OCI-LY7 (cell line): ENCODE results near the gene HIGD2A. TPM values are rescaled to one million over a fixed set of nuclear protein-coding genes. Genes with fewer than 3 reads are reported as not detected.

Source experiments
- Bru-seq: library from RNA; stranded (reverse); fragments of 400-500 nt; gene quantifications from one replicate; lab custom pipeline; 2021; lab: Mats Ljungman, UMichigan
- BruChase-seq, 2 experiments: library from RNA; stranded (reverse); fragments of 400-500 nt; gene quantifications; one replicate each; lab custom pipeline; 2021; lab: Mats Ljungman, UMichigan
- BruUV-seq: library from RNA; stranded (reverse); fragments of 400-500 nt; replicated peaks from 2 replicates; lab custom pipeline; 2021; lab: Mats Ljungman, UMichigan
- CTCF ChIA-PET: fragments of 300-600 bp; sonication (Branson Sonifier 250); formaldehyde crosslinking; loops from one replicate; lab custom pipeline; 2022; ENCODE audit warnings: antibody characterized with exemption; ENCODE audit not compliant: unreplicated experiment; lab: Charles Lee
- POLR2A ChIA-PET: fragments of 300-600 bp; sonication (Branson Sonifier 250); formaldehyde crosslinking; loops from one replicate; lab custom pipeline; 2022; ENCODE audit warnings: antibody characterized with exemption; lab: Charles Lee
- DNase-seq: peaks from one replicate; pipeline ENCODE4 v3.0.0-alpha.2; 2015; ENCODE audit warnings: low spot score
- H2AFZ ChIP-seq: fragments of 200-600 bp; sonication (generic), shearing (Covaris generic); 2 replicates; pipeline ENCODE4 v1.6.1; 2014; ENCODE audit warnings: mild to moderate bottlenecking, antibody characterized with exemption, low read length, moderate library complexity
- H3K27ac ChIP-seq: fragments of 200-600 bp; sonication (generic); 2 replicates; pipeline ENCODE4 v1.5.1; 2014; ENCODE audit warnings: mixed run types, low read depth, mild to moderate bottlenecking, moderate library complexity, low read length, inconsistent platforms; ENCODE audit not compliant: poor library complexity, severe bottlenecking
- H3K36me3 ChIP-seq: fragments of 200-600 bp; sonication (generic); 2 replicates; pipeline ENCODE4 v1.6.1; 2014; ENCODE audit warnings: mild to moderate bottlenecking, antibody characterized with exemption, low read length, moderate library complexity, mixed read lengths; ENCODE audit not compliant: insufficient read depth
- H3K4me1 ChIP-seq: fragments of 200-600 bp; sonication (generic); 2 replicates; pipeline ENCODE4 v1.5.1; 2014; ENCODE audit warnings: mild to moderate bottlenecking, low read length; ENCODE audit not compliant: insufficient read depth, poor library complexity, severe bottlenecking
- H3K4me2 ChIP-seq: fragments of 200-600 bp; sonication (generic); 2 replicates; pipeline ENCODE4 v1.6.1; 2014; ENCODE audit warnings: mild to moderate bottlenecking, low read length
- H3K4me3 ChIP-seq: fragments of 200-600 bp; sonication (generic); 2 replicates; pipeline ENCODE4 v1.5.1; 2014; ENCODE audit warnings: mild to moderate bottlenecking, low read depth, low read length; ENCODE audit not compliant: poor library complexity, severe bottlenecking
- H3K79me2 ChIP-seq: fragments of 200-600 bp; sonication (generic); 2 replicates; pipeline ENCODE4 v1.6.1; 2016; ENCODE audit warnings: low read depth, mild to moderate bottlenecking, low read length, moderate library complexity, mixed read lengths; ENCODE audit not compliant: insufficient read depth
- H3K9me2 ChIP-seq: fragments of 200-600 bp; sonication (generic); 2 replicates; pipeline ENCODE4 v1.6.1; 2016; ENCODE audit warnings: mild to moderate bottlenecking, low read length, mixed read lengths; ENCODE audit not compliant: insufficient read depth
- H3K9me3 ChIP-seq: fragments of 200-600 bp; sonication (generic); 2 replicates; pipeline ENCODE4 v1.6.1; 2014; ENCODE audit warnings: mild to moderate bottlenecking, mixed run types, low read length, mixed read lengths
- H4K20me1 ChIP-seq: fragments of 200-600 bp; sonication (generic); 2 replicates; pipeline ENCODE4 v1.6.1; 2014; ENCODE audit warnings: mild to moderate bottlenecking, antibody characterized with exemption, low read length, moderate library complexity, mixed read lengths; ENCODE audit not compliant: insufficient read depth
- CTCF ChIP-seq: fragments of 200-600 bp; sonication (generic); conservative IDR thresholded peaks from 2 replicates; pipeline ENCODE4 v1.5.1; 2014; ENCODE audit warnings: mild to moderate bottlenecking, antibody characterized with exemption, low read length, moderate library complexity, mixed read lengths
- EZH2phosphoT487 ChIP-seq: fragments of 200-600 bp; sonication (generic); IDR thresholded peaks from 2 replicates; pipeline ENCODE4 v1.6.1; 2018; ENCODE audit warnings: low read depth, borderline replicate concordance, mild to moderate bottlenecking, mixed run types, antibody characterized with exemption, low read length, moderate library complexity, mixed read lengths
- intact Hi-C: fragments of 100-400 bp; cut with micrococcal nuclease; formaldehyde crosslinking; loops from one replicate; pipeline ENCODE4 v1.10.0; 2022; ENCODE audit not compliant: unreplicated experiment
- long read RNA-seq: library from polyadenylated mRNA; stranded (forward); transcript quantifications from one replicate; pipeline ENCODE4 v2.0.0, GENCODE V29; 2022
- total RNA-seq, 2 experiments: library from RNA; depleted of rRNA in 1 of 2; stranded (reverse); fragments of >200 nt in 1 of 2; shearing (Covaris generic) in 1 of 2; gene quantifications; 2 replicates each; pipeline ENCODE4 v1.2.3, GENCODE V29; 2014 to 2022

The HIGD2A gene
- total RNA-seq (2014; rRNA removed; shearing (Covaris generic)) (140 and 223 TPM in 2 replicates), total RNA-seq (2022) (145 and 155 TPM in 2 replicates), Bru-seq, nascent RNA (percentile 95 among the genes with signal in this experiment), BruChase-seq, experiment 1, labeled RNA remaining after a 6-hour chase (percentile 99 among the genes with signal in this experiment), BruChase-seq, experiment 2, labeled RNA remaining after a 2-hour chase (percentile 97 among the genes with signal in this experiment)
- long read RNA-seq, transcript HIGD2A-201 (2 exons, 668 nt) = major isoform, 100 of 105 reads
- long read RNA-seq, partial matches to known transcripts = 5 of 105 reads
- long read RNA-seq, other reads (novel, unspliced or antisense) = 0 of 105 reads

- Histone ChIP-seq H3K9me2 (no peaks in the 10 kb centered on the region), H3K4me2 (peak within 1 kb of the TSS; percentile 98), H3K79me2 (peaks cover 55% of the 10 kb centered on the region), H3K27ac (peak within 1 kb of the TSS; percentile 86), H3K9me3 (no peaks in the 10 kb centered on the region), H3K4me1 (peaks cover 26% of the 10 kb centered on the region), H2AFZ (peak within 1 kb of the TSS; percentile 89), H3K36me3 (peaks cover 74% of the 10 kb centered on the region), H4K20me1 (peaks cover 23% of the 10 kb centered on the region), H3K4me3 (peak within 1 kb of the TSS; percentile 85)
- no TSS peak for BruUV-seq
- DNase-seq = peak; percentile 99
- POLR2A ChIA-PET = interaction anchor here (0.6 to 1.9 kb wide), 6 partner anchors 26 to 1067 kb away, joined by 3 to 8 read pairs (median 3); no protein-coding TSS in a partner anchor
- intact Hi-C loops = loop anchor here (2.0 to 10.0 kb wide), 2 partner anchors 60 to 154 kb away; partner anchors contain the start of genes FAF2 and SIMC1
- CTCF ChIA-PET = interaction anchor here (1.0 kb wide), 1 partner anchor 28 kb away, joined by 3 read pairs; no protein-coding TSS in a partner anchor
- no peak for TF ChIP-seq CTCF
- no peak for TF ChIP-seq EZH2phosphoT487
Observed at GRCh38 chr5:176388444-176389134, at the start of gene HIGD2A, which contains the start of gene NOP16. TSS of gene HIGD2A (plus strand) at chr5:176388751. CDS start at chr5:176388820, 69 bp downstream. TSS of gene NOP16 (minus strand) at chr5:176388598. CDS start at chr5:176388539, 59 bp downstream.

GRCh38 chr5:176339304-176339703, 49.2 kb upstream of the HIGD2A start:
- CTCF ChIA-PET = no interaction called here
- Histone ChIP-seq H3K9me2 (no peaks in the 10 kb centered on the region), H2AFZ (no peak overlapping the region), H3K36me3 (peaks cover 37% of the 10 kb centered on the region), H3K79me2 (no peaks in the 10 kb centered on the region), H3K9me3 (no peaks in the 10 kb centered on the region), H4K20me1 (no peaks in the 10 kb centered on the region), H3K4me2 (no peak overlapping the region), H3K4me1 (no peaks in the 10 kb centered on the region), H3K27ac (no peak overlapping the region), H3K4me3 (no peak overlapping the region)
- BruUV-seq = no TSS peak
- intact Hi-C loops = no loop called here
- POLR2A ChIA-PET = interaction anchor here (2.2 kb wide), 1 partner anchor 16 kb away, joined by 6 read pairs; no protein-coding TSS in a partner anchor
- no peak for DNase-seq
- no peak for TF ChIP-seq CTCF
- no peak for TF ChIP-seq EZH2phosphoT487
